Ishikawa (cell line): ENCODE data around the gene RPL36.

Source experiments
- CREB1 ChIP-seq: IDR thresholded peaks from 2 replicates; pipeline ENCODE4 v1.6.1; 2012; ENCODE audit warnings: low read depth
- EGR1 ChIP-seq: IDR thresholded peaks from 2 replicates; pipeline ENCODE4 v1.6.1; 2012
- EP300 ChIP-seq: IDR thresholded peaks from 2 replicates; pipeline ENCODE4 v1.6.1; 2012; ENCODE audit warnings: borderline replicate concordance
- MAX ChIP-seq: IDR thresholded peaks from 2 replicates; pipeline ENCODE4 v1.6.1; 2012
- RAD21 ChIP-seq: IDR thresholded peaks from 2 replicates; pipeline ENCODE4 v1.6.1; 2012; ENCODE audit warnings: low read depth
- REST ChIP-seq: IDR thresholded peaks from 2 replicates; pipeline ENCODE4 v1.6.1; 2012; ENCODE audit warnings: low read depth, mild to moderate bottlenecking
- TAF1 ChIP-seq: IDR thresholded peaks from 2 replicates; pipeline ENCODE4 v1.6.1; 2012; ENCODE audit warnings: low read depth, mild to moderate bottlenecking
- TEAD4 ChIP-seq: IDR thresholded peaks from 2 replicates; pipeline ENCODE4 v1.6.1; 2012

- TF ChIP-seq REST: no peak
- TF ChIP-seq RAD21: no peak
- no peak for TF ChIP-seq CREB1
- TF ChIP-seq EP300: no peak
- no peak for TF ChIP-seq TEAD4
- TF ChIP-seq MAX: no peak
- no peak for TF ChIP-seq EGR1
- no peak for TF ChIP-seq TAF1
Observed at GRCh38 chr19:5707576-5708575, 17.8 kb downstream of the RPL36 start.
